Measurements from ENCODE around the gene HOMEZ. TPM values are rescaled to one million over a fixed set of nuclear protein-coding genes. Genes with fewer than 3 reads are reported as not detected.
A peak's percentile ranks its signal among the peaks of the same experiment; 100 is the strongest.
"Not testable (repeated sequence)": the region's sequence is repeated elsewhere in the genome, so short reads cannot be mapped to it uniquely, and the experiment has no call there.

Gene HOMEZ
- total RNA-seq, 2 experiments from 2014 or later, result 7.1 to 17.2 TPM

DNA sequence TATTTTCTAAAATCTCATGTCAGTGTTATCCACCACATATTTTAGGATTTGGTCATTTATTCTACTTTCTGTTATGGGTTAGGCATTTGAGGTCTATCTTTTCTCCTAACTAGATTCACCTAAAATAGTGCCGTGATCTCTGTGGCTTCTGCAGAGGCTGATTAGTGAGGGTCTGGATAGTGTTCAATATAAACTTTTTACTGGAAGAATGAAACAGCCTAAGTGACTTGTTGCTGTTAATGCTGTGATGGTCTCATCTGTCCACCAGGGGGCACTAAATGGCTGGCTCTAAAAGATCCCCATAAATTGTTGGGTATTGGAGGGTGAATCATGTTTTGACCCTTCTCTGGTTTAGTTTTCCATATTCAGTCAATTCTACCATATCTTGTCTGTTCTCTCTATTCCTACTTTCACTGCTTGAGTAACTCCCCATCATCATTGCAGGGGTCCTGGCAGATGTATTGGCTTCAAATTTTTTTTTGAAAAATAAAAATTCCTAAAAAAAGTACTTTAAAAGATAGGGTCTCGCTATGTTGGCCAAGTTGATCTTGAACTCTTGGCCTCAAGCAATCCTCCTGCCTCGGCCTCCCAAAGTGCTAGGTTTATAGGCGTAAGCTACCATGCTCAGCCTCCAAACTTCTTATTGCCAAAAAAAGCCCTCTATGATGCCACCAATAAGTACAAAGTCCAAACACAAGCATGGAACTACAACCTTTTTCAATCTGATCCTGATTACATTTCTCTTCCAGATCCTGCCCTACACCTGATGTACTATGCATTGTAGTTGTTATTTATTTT is 42.2 kb upstream of the HOMEZ start:
- intact Hi-C loops (cut with micrococcal nuclease; ENCODE audit: unreplicated experiment), result loop anchor here (1.0 kb wide), 1 partner anchor 52 kb away; no protein-coding TSS in a partner anchor

DNA sequence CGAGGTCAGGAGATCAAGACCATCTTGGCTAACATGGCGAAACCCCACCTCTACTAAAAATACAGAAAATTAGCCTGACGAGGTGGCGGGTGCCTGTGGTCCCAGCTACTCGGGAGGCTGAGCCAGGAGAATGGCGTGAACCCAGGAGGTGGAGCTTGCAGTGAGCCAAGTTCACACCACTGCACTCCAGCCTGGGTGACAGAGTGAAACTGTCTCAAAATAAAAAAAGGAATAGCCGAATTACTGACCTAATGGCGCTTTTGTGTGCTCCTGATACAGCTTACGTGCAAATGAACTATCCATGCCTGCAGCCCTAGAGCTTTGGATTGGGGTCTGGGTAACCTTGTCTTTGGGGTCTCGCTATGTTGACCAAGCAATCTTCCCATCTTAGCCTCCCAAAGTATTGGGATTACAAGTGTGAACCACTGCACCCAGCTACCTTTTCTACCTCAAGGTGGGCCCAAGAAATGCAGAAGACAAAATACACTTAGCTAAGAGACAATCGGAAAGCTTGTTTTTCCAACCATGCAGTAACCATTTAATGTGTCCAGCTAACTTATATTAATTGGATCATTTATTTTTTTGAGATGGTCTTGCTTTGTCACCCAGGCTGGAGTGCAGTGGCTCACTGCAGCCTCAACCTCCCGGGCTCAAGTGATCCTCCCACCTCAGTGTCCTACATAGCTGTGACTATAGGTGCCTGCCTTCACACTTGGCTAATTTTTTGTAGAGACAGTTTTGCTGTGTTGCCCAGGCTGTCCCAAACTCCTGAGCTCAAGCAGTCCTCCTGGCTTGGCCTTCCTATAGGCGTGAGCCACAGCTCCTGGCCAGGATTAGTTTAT is 40.8 kb upstream of the HOMEZ start:
- Histone ChIP-seq H3K27ac (ENCODE audit: low read depth, low read length, poor library complexity, severe bottlenecking) (no peak overlapping the region), H2AFZ (ENCODE audit: low read length) (no peak overlapping the region), H3K9me3 (ENCODE audit: low read length) (no peaks in the 10 kb centered on the region), H3K4me2 (ENCODE audit: low read length) (no peak overlapping the region), H3K9me2 (ENCODE audit: insufficient read depth, low read length) (no peaks in the 10 kb centered on the region), H3K36me3 (ENCODE audit: insufficient read depth, low read length) (peaks cover 53% of the 10 kb centered on the region), H3K4me3 (ENCODE audit: low read depth, low read length, poor library complexity, severe bottlenecking) (no peak overlapping the region), H3K79me2 (ENCODE audit: insufficient read depth, low read depth, low read length) (peaks cover 23% of the 10 kb centered on the region), H3K4me1 (ENCODE audit: insufficient read depth, low read length, poor library complexity, severe bottlenecking) (peaks cover 15% of the 10 kb centered on the region), H4K20me1 (ENCODE audit: insufficient read depth, low read length) (peaks cover 13% of the 10 kb centered on the region; the same call in 1 of the 2 replicates)
- intact Hi-C loops (cut with micrococcal nuclease; ENCODE audit: unreplicated experiment), result no loop called here
- no peak for DNase-seq (ENCODE audit: low spot score)
- ChIA-PET POLR2A (interaction anchor here (0.6 to 1.3 kb wide), 3 partner anchors 9 to 783 kb away, joined by 3 to 4 read pairs (median 3); partner anchors contain the start of gene PPP1R3E), CTCF (ENCODE audit: unreplicated experiment) (interaction anchor here (0.5 kb wide), 1 partner anchor 167 kb away, joined by 4 read pairs; no protein-coding TSS in a partner anchor)
- no peak for TF ChIP-seq EZH2phosphoT487 (IDR thresholded peaks at IDR 0.05; ENCODE audit: borderline replicate concordance, low read depth, low read length)
- TF ChIP-seq, protein P1, sequence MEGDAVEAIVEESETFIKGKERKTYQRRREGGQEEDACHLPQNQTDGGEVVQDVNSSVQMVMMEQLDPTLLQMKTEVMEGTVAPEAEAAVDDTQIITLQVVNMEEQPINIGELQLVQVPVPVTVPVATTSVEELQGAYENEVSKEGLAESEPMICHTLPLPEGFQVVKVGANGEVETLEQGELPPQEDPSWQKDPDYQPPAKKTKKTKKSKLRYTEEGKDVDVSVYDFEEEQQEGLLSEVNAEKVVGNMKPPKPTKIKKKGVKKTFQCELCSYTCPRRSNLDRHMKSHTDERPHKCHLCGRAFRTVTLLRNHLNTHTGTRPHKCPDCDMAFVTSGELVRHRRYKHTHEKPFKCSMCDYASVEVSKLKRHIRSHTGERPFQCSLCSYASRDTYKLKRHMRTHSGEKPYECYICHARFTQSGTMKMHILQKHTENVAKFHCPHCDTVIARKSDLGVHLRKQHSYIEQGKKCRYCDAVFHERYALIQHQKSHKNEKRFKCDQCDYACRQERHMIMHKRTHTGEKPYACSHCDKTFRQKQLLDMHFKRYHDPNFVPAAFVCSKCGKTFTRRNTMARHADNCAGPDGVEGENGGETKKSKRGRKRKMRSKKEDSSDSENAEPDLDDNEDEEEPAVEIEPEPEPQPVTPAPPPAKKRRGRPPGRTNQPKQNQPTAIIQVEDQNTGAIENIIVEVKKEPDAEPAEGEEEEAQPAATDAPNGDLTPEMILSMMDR (conservative IDR thresholded peaks at IDR 0.05; ENCODE audit: low read length), result no peak
- BruUV-seq (replicated peaks), result no TSS peak

More for the DNA sequence above, 42.2 kb upstream of the HOMEZ start:
- Histone ChIP-seq H3K4me3 (ENCODE audit: low read depth, low read length, poor library complexity, severe bottlenecking) (no peak overlapping the region), H3K27ac (ENCODE audit: low read depth, low read length, poor library complexity, severe bottlenecking) (no peak overlapping the region), H2AFZ (ENCODE audit: low read length) (no peak overlapping the region), H3K36me3 (ENCODE audit: insufficient read depth, low read length) (peaks cover 40% of the 10 kb centered on the region), H3K9me3 (ENCODE audit: low read length) (no peaks in the 10 kb centered on the region), H3K4me2 (ENCODE audit: low read length) (no peak overlapping the region), H3K4me1 (ENCODE audit: insufficient read depth, low read length, poor library complexity, severe bottlenecking) (peaks cover 7% of the 10 kb centered on the region), H3K79me2 (ENCODE audit: insufficient read depth, low read depth, low read length) (peaks cover 9% of the 10 kb centered on the region), H3K9me2 (ENCODE audit: insufficient read depth, low read length) (no peaks in the 10 kb centered on the region), H4K20me1 (ENCODE audit: insufficient read depth, low read length) (0 out of 2 replicates have a peak, but pooled peaks cover 6% of the 10 kb centered on the region)
- no TSS peak for BruUV-seq (replicated peaks)
- TF ChIP-seq, protein P1 (conservative IDR thresholded peaks at IDR 0.05; ENCODE audit: low read length), result peak; percentile 98
- no peak for TF ChIP-seq EZH2phosphoT487 (IDR thresholded peaks at IDR 0.05; ENCODE audit: borderline replicate concordance, low read depth, low read length)
- DNase-seq (ENCODE audit: low spot score), result peak; percentile 78
- ChIA-PET POLR2A (no interaction called here), CTCF (ENCODE audit: unreplicated experiment) (no interaction called here)

DNA sequence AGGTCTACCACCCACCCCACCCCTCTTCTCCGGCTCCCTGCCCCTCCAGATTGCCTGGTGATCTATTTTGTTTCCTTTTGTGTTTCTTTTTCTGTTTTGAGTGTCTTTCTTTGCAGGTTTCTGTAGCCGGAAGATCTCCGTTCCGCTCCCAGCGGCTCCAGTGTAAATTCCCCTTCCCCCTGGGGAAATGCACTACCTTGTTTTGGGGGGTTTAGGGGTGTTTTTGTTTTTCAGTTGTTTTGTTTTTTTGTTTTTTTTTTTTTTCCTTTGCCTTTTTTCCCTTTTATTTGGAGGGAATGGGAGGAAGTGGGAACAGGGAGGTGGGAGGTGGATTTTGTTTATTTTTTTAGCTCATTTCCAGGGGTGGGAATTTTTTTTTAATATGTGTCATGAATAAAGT is 39.8 kb upstream of the HOMEZ start:
- H3K27ac ChIP-seq (ENCODE audit: low read depth, low read length, poor library complexity, severe bottlenecking); CTCF ChIA-PET (ENCODE audit: unreplicated experiment); H3K9me2 ChIP-seq (ENCODE audit: insufficient read depth, low read length); H2AFZ ChIP-seq (ENCODE audit: low read length); BruUV-seq (replicated peaks); DNase-seq (ENCODE audit: low spot score); POLR2A ChIA-PET; intact Hi-C loops (cut with micrococcal nuclease; ENCODE audit: unreplicated experiment); H3K9me3 ChIP-seq (ENCODE audit: low read length); H3K4me3 ChIP-seq (ENCODE audit: low read depth, low read length, poor library complexity, severe bottlenecking); H3K4me2 ChIP-seq (ENCODE audit: low read length): not testable (repeated sequence)
- Histone ChIP-seq H4K20me1 (ENCODE audit: insufficient read depth, low read length) (peaks cover 13% of the 10 kb centered on the region; the same call in 1 of the 2 replicates), H3K4me1 (ENCODE audit: insufficient read depth, low read length, poor library complexity, severe bottlenecking) (peaks cover 15% of the 10 kb centered on the region), H3K36me3 (ENCODE audit: insufficient read depth, low read length) (peaks cover 53% of the 10 kb centered on the region), H3K79me2 (ENCODE audit: insufficient read depth, low read depth, low read length) (peaks cover 23% of the 10 kb centered on the region)

All from OCI-LY7 (cell line).